Effector memory CD4-positive, alpha-beta T cell (primary cell): ENCODE data around the gene PABPN1L.

ENCODE experiments used
- DNase-seq, 3 donors: peaks; one replicate each; pipeline ENCODE4 v3.0.0-alpha.2; 2020
- H3K27ac ChIP-seq: 2 replicates; pipeline ENCODE4 v1.7.0; 2013; ENCODE audit warnings: mild to moderate bottlenecking, low read length, moderate library complexity; ENCODE audit not compliant: insufficient read depth, poor library complexity, severe bottlenecking
- H3K27me3 ChIP-seq: replicated peaks from 2 replicates; pipeline ENCODE4 v1.7.0; 2013; ENCODE audit warnings: mild to moderate bottlenecking, low read length; ENCODE audit not compliant: insufficient read depth, control insufficient read depth, poor library complexity, severe bottlenecking
- H3K36me3 ChIP-seq: 2 replicates; pipeline ENCODE4 v1.7.0; 2013; ENCODE audit warnings: mild to moderate bottlenecking, low read length, moderate library complexity; ENCODE audit not compliant: control insufficient read depth, insufficient read depth
- H3K4me1 ChIP-seq: 2 replicates; pipeline ENCODE4 v1.7.0; 2013; ENCODE audit warnings: low read length, mild to moderate bottlenecking; ENCODE audit not compliant: control insufficient read depth, insufficient read depth, poor library complexity, severe bottlenecking
- H3K4me3 ChIP-seq: 2 replicates; pipeline ENCODE4 v1.7.0; 2013; ENCODE audit warnings: low read length, low read depth, mild to moderate bottlenecking; ENCODE audit not compliant: insufficient read depth, poor library complexity, severe bottlenecking
- H3K9me3 ChIP-seq: 2 replicates; pipeline ENCODE4 v1.7.0; 2013; ENCODE audit warnings: mild to moderate bottlenecking, low read length, moderate library complexity; ENCODE audit not compliant: control insufficient read depth

Gene PABPN1L

GRCh38 chr16:88821168-88821850 is 45.2 kb downstream of the PABPN1L start:
- Histone ChIP-seq H3K36me3 (peaks cover 5% of the 10 kb centered on the region), H3K27ac (no peak overlapping the region)

GRCh38 chr16:88820385-88821025 is 46.0 kb downstream of the PABPN1L start:
- no peaks in the 10 kb centered on the region for H3K4me1 ChIP-seq
- H3K27ac ChIP-seq = no peak overlapping the region
- H3K27me3 ChIP-seq = no peaks in the 10 kb centered on the region
- H3K4me3 ChIP-seq = no peak overlapping the region
- no peak for DNase-seq
- peaks cover 5% of the 10 kb centered on the region for H3K36me3 ChIP-seq
- H3K9me3 ChIP-seq = no peaks in the 10 kb centered on the region

More at GRCh38 chr16:88821168-88821850, 45.2 kb downstream of the PABPN1L start:
- DNase-seq = no peak
- H3K9me3 ChIP-seq = no peaks in the 10 kb centered on the region
- H3K27me3 ChIP-seq = no peaks in the 10 kb centered on the region
- no peak overlapping the region for H3K4me3 ChIP-seq
- H3K4me1 ChIP-seq = no peaks in the 10 kb centered on the region

GRCh38 chr16:88819126-88819525 is 47.3 kb downstream of the PABPN1L start:
- no peak for DNase-seq
- H3K36me3 ChIP-seq = peaks cover 5% of the 10 kb centered on the region
- no peak overlapping the region for H3K27ac ChIP-seq
- no peaks in the 10 kb centered on the region for H3K9me3 ChIP-seq
- no peaks in the 10 kb centered on the region for H3K4me1 ChIP-seq
- H3K4me3 ChIP-seq = no peak overlapping the region
- no peaks in the 10 kb centered on the region for H3K27me3 ChIP-seq

- Histone ChIP-seq H3K4me3 (no peak overlapping the region), H3K27me3 (no peaks in the 10 kb centered on the region), H3K9me3 (no peaks in the 10 kb centered on the region), H3K36me3 (peaks cover 5% of the 10 kb centered on the region), H3K27ac (no peak overlapping the region), H3K4me1 (no peaks in the 10 kb centered on the region)
- no peak for DNase-seq
Measured at GRCh38 chr16:88818575-88818874, 47.9 kb downstream of the PABPN1L start.

- Histone ChIP-seq H3K9me3 (no peaks in the 10 kb centered on the region), H3K27ac (no peak overlapping the region), H3K4me1 (no peaks in the 10 kb centered on the region), H3K4me3 (no peak overlapping the region), H3K36me3 (peaks cover 5% of the 10 kb centered on the region), H3K27me3 (no peaks in the 10 kb centered on the region)
- no peak for DNase-seq
Measured at GRCh38 chr16:88817785-88818574, 48.5 kb downstream of the PABPN1L start.

GRCh38 chr16:88816736-88817535 is 49.5 kb downstream of the PABPN1L start:
- Histone ChIP-seq H3K36me3 (no peaks in the 10 kb centered on the region), H3K27me3 (no peaks in the 10 kb centered on the region), H3K4me1 (no peaks in the 10 kb centered on the region), H3K9me3 (no peaks in the 10 kb centered on the region), H3K27ac (no peak overlapping the region), H3K4me3 (no peak overlapping the region)
- DNase-seq = no peak

- H3K4me1 ChIP-seq = peaks cover 6% of the 10 kb centered on the region
- H3K9me3 ChIP-seq = no peaks in the 10 kb centered on the region
- DNase-seq = peak in 1 of 3 donors; percentile 10
Measured at GRCh38 chr16:88815901-88816589, 50.4 kb downstream of the PABPN1L start.

GRCh38 chr16:88815227-88815626 is 51.2 kb downstream of the PABPN1L start:
- H3K36me3 ChIP-seq = no peaks in the 10 kb centered on the region
- H3K27me3 ChIP-seq = no peaks in the 10 kb centered on the region
- H3K4me3 ChIP-seq = no peak overlapping the region
- DNase-seq = no peak
- peaks cover 14% of the 10 kb centered on the region for H3K4me1 ChIP-seq
- H3K9me3 ChIP-seq = no peaks in the 10 kb centered on the region
- H3K27ac ChIP-seq = no peak overlapping the region

More at GRCh38 chr16:88815901-88816589, 50.4 kb downstream of the PABPN1L start:
- H3K27me3 ChIP-seq = no peaks in the 10 kb centered on the region
- H3K4me3 ChIP-seq = no peak overlapping the region
- no peak overlapping the region for H3K27ac ChIP-seq
- no peaks in the 10 kb centered on the region for H3K36me3 ChIP-seq

GRCh38 chr16:88814144-88814502 is 52.3 kb downstream of the PABPN1L start:
- no peak for DNase-seq
- H3K27ac ChIP-seq = no peak overlapping the region
- peaks cover 7% of the 10 kb centered on the region for H3K36me3 ChIP-seq
- no peaks in the 10 kb centered on the region for H3K27me3 ChIP-seq
- no peaks in the 10 kb centered on the region for H3K9me3 ChIP-seq
- no peak overlapping the region for H3K4me3 ChIP-seq
- peaks cover 18% of the 10 kb centered on the region for H3K4me1 ChIP-seq
